HG03457 (cell line): ENCODE measurements around the gene NAA80.
"Not testable (repeated sequence)": the region's sequence is repeated elsewhere in the genome, so short reads cannot be mapped to it uniquely, and the experiment has no call there.

Source experiments
- ATAC-seq: cut with Tn5 transposase; IDR thresholded peaks from one replicate; pipeline ENCODE4 v1.9.1; 2021; ENCODE audit warnings: moderate number of reproducible peaks; ENCODE audit not compliant: unreplicated experiment

NAA80 gene

GRCh38 chr3:50293079-50293801 is 6.0 kb downstream of the NAA80 start:
- ATAC-seq, result no peak

GRCh38 chr3:50292159-50293078 is 6.8 kb downstream of the NAA80 start, which contains the start of gene IFRD2:
Gene IFRD2, minus strand, starts transcription at chr3:50292429. Its CDS starts 155 bp downstream, at chr3:50292274.
- peak; percentile 82 for ATAC-seq

GRCh38 chr3:50290161-50290641 is 9.0 kb downstream of the NAA80 start:
- ATAC-seq, result no peak

- ATAC-seq, result no peak
Observed at GRCh38 chr3:50289130-50289529, 10.1 kb downstream of the NAA80 start.

- no peak for ATAC-seq
Observed at GRCh38 chr3:50288387-50289007, 10.7 kb downstream of the NAA80 start.

GRCh38 chr3:50287262-50287661 is 11.9 kb downstream of the NAA80 start:
- ATAC-seq, result no peak

GRCh38 chr3:50286322-50287227 is 12.6 kb downstream of the NAA80 start:
- ATAC-seq, result no peak

GRCh38 chr3:50284121-50284520 is 15.1 kb downstream of the NAA80 start:
- ATAC-seq, result not testable (repeated sequence)

- no peak for ATAC-seq
Observed at GRCh38 chr3:50279255-50280016, 19.8 kb downstream of the NAA80 start.

GRCh38 chr3:50278880-50279224 is 20.4 kb downstream of the NAA80 start, which contains the start of gene LSMEM2:
Gene LSMEM2, plus strand, starts transcription at chr3:50279087. Its CDS starts 27 bp downstream, at chr3:50279114.
- ATAC-seq, result no peak

- ATAC-seq, result no peak
Observed at GRCh38 chr3:50278123-50278879, 20.9 kb downstream of the NAA80 start.

GRCh38 chr3:50276762-50277101 is 22.5 kb downstream of the NAA80 start:
- no peak for ATAC-seq

GRCh38 chr3:50275996-50276761 is 23.0 kb downstream of the NAA80 start:
- no peak for ATAC-seq

GRCh38 chr3:50275141-50275995 is 23.8 kb downstream of the NAA80 start:
- ATAC-seq, result no peak

GRCh38 chr3:50274371-50275104 is 24.7 kb downstream of the NAA80 start:
- no peak for ATAC-seq

GRCh38 chr3:50273689-50274065 is 25.5 kb downstream of the NAA80 start:
- no peak for ATAC-seq
